NCI-H1436 (cell line): ENCODE data around the gene CD276.

Experiments used
- DNase-seq: peaks from one replicate; lab custom pipeline; 2025; lab: John Stamatoyannopoulos, UW

The CD276 gene

GRCh38 chr15:73747847-73748590 is 63.8 kb downstream of the CD276 start:
- DNase-seq = no peak

- DNase-seq = no peak
Measured at GRCh38 chr15:73748730-73749129, 64.5 kb downstream of the CD276 start.

- no peak for DNase-seq
Measured at GRCh38 chr15:73749533-73749932, 65.3 kb downstream of the CD276 start.

- no peak for DNase-seq
Measured at GRCh38 chr15:73749971-73750370, 65.8 kb downstream of the CD276 start.

GRCh38 chr15:73750438-73750837 is 66.3 kb downstream of the CD276 start:
- no peak for DNase-seq

GRCh38 chr15:73750951-73751350 is 66.8 kb downstream of the CD276 start:
- no peak for DNase-seq

- no peak for DNase-seq
Measured at GRCh38 chr15:73751511-73751898, 67.3 kb downstream of the CD276 start.

GRCh38 chr15:73751899-73752805 is 68.0 kb downstream of the CD276 start:
- DNase-seq = no peak

GRCh38 chr15:73752806-73753193 is 68.6 kb downstream of the CD276 start:
- no peak for DNase-seq

GRCh38 chr15:73753250-73754130 is 69.3 kb downstream of the CD276 start, which contains the start of gene INSYN1:
INSYN1 (minus strand) TSS chr15:73753351; CDS start chr15:73751130, 2,221 bp downstream.
- DNase-seq = no peak

- no peak for DNase-seq
Measured at GRCh38 chr15:73754461-73754860, 70.3 kb downstream of the CD276 start.

GRCh38 chr15:73755481-73755880 is 71.3 kb downstream of the CD276 start:
- no peak for DNase-seq

GRCh38 chr15:73755946-73756345 is 71.8 kb downstream of the CD276 start:
- no peak for DNase-seq

- no peak for DNase-seq
Measured at GRCh38 chr15:73756390-73756789, 72.2 kb downstream of the CD276 start.

- no peak for DNase-seq
Measured at GRCh38 chr15:73756947-73757513, 72.8 kb downstream of the CD276 start.

GRCh38 chr15:73757571-73757970 is 73.4 kb downstream of the CD276 start:
- DNase-seq = no peak

GRCh38 chr15:73758461-73758860 is 74.3 kb downstream of the CD276 start:
- DNase-seq = no peak

- DNase-seq = no peak
Measured at GRCh38 chr15:73760330-73761329, 76.4 kb downstream of the CD276 start.

- no peak for DNase-seq
Measured at GRCh38 chr15:73763931-73764330, 79.7 kb downstream of the CD276 start.
